SK-N-SH treated with all-trans-retinoic acid at 6 μM for 48 hours (cell line): ENCODE data around the gene ZNF844.

Experiments used
- ATAC-seq: fragments of 200-7000 bp; cut with Tn5 transposase; 3 replicates; pipeline ENCODE4 v1.9.1; 2020; ENCODE audit warnings: mild to moderate bottlenecking, moderate library complexity
- ARNTL ChIP-seq: fragments of 450-650 bp; formaldehyde crosslinking; IDR thresholded peaks from 2 replicates; pipeline ENCODE4 v1.5.0; 2020; ENCODE audit warnings: low read depth, mild to moderate bottlenecking, moderate library complexity, borderline replicate concordance
- BACH2 ChIP-seq: fragments of 250-450 bp; sonication (Bioruptor Pico); IDR thresholded peaks from 2 replicates; pipeline ENCODE4 v1.9.0; 2021; ENCODE audit warnings: mild to moderate bottlenecking, borderline replicate concordance
- CREB5 ChIP-seq: fragments of 250-450 bp; sonication (Bioruptor Pico); IDR thresholded peaks from 2 replicates; pipeline ENCODE4 v1.5.1; 2020; ENCODE audit warnings: low read depth, mild to moderate bottlenecking, moderate library complexity
- CSDC2 ChIP-seq: fragments of 250-450 bp; sonication (Bioruptor Pico); IDR thresholded peaks from 2 replicates; pipeline ENCODE4 v1.5.0; 2020; ENCODE audit warnings: mild to moderate bottlenecking, moderate library complexity
- ESRRG ChIP-seq: fragments of 250-450 bp; sonication (Bioruptor Pico); IDR thresholded peaks from 2 replicates; pipeline ENCODE4 v1.6.1; 2021; ENCODE audit warnings: mild to moderate bottlenecking
- GLIS3 ChIP-seq: fragments of 250-450 bp; sonication (Bioruptor Pico); IDR thresholded peaks from 2 replicates; pipeline ENCODE4 v1.5.0; 2020; ENCODE audit warnings: mild to moderate bottlenecking, moderate library complexity
- ISL1 ChIP-seq: fragments of 250-450 bp; sonication (Bioruptor Pico); IDR thresholded peaks from 2 replicates; pipeline ENCODE4 v2.1.2; 2022; ENCODE audit warnings: mild to moderate bottlenecking, moderate library complexity
- OSR1 ChIP-seq: fragments of 250-450 bp; sonication (Bioruptor Pico); IDR thresholded peaks from 2 replicates; pipeline ENCODE4 v1.8.0; 2022; ENCODE audit warnings: moderate library complexity, mild to moderate bottlenecking, inconsistent platforms
- POU6F1 ChIP-seq: fragments of 250-450 bp; sonication (Bioruptor Pico); IDR thresholded peaks from 2 replicates; pipeline ENCODE4 v1.8.0; 2021; ENCODE audit warnings: low read depth, mild to moderate bottlenecking, moderate library complexity, borderline replicate concordance
- RARB ChIP-seq: fragments of 250-450 bp; sonication (Bioruptor Pico); IDR thresholded peaks from 2 replicates; pipeline ENCODE4 v1.8.0; 2021; ENCODE audit warnings: mild to moderate bottlenecking, moderate library complexity
- SNAI2 ChIP-seq: fragments of 250-450 bp; sonication (Bioruptor Pico); IDR thresholded peaks from 2 replicates; pipeline ENCODE4 v1.5.0; 2020; ENCODE audit warnings: mild to moderate bottlenecking, moderate library complexity
- TCF4 ChIP-seq: fragments of 250-450 bp; sonication (Bioruptor Pico); IDR thresholded peaks from 2 replicates; pipeline ENCODE4 v1.8.0; 2021; ENCODE audit warnings: mild to moderate bottlenecking, moderate library complexity, borderline replicate concordance
- TOX ChIP-seq: fragments of 250-450 bp; sonication (Bioruptor Pico); IDR thresholded peaks from 2 replicates; pipeline ENCODE4 v1.8.0; 2021; ENCODE audit warnings: mild to moderate bottlenecking, moderate library complexity, borderline replicate concordance
- ZC3H10 ChIP-seq: fragments of 250-450 bp; sonication (Bioruptor Pico); IDR thresholded peaks from 2 replicates; pipeline ENCODE4 v1.5.1; 2021; ENCODE audit warnings: mild to moderate bottlenecking, moderate library complexity
- ZFP3 ChIP-seq: fragments of 250-450 bp; sonication (Bioruptor Pico); IDR thresholded peaks from 2 replicates; pipeline ENCODE4 v1.5.0; 2020; ENCODE audit warnings: mild to moderate bottlenecking, moderate library complexity
- ZFP30 ChIP-seq: fragments of 450-650 bp; formaldehyde crosslinking; IDR thresholded peaks from 2 replicates; pipeline ENCODE4 v1.5.0; 2022; ENCODE audit warnings: mild to moderate bottlenecking, moderate library complexity
- ZNF565 ChIP-seq: fragments of 450-650 bp; formaldehyde crosslinking; conservative IDR thresholded peaks from 2 replicates; pipeline ENCODE4 v1.5.0; 2020; ENCODE audit warnings: low read depth, mild to moderate bottlenecking, moderate library complexity
- ZNF70 ChIP-seq: fragments of 450-650 bp; formaldehyde crosslinking; IDR thresholded peaks from 2 replicates; pipeline ENCODE4 v1.5.0; 2020; ENCODE audit warnings: mild to moderate bottlenecking, moderate library complexity
- ZNF8 ChIP-seq: fragments of 450-650 bp; formaldehyde crosslinking; IDR thresholded peaks from 2 replicates; pipeline ENCODE4 v1.5.0; 2020; ENCODE audit warnings: mild to moderate bottlenecking, moderate library complexity
- TF ChIP-seq, protein P1 (sequence below): fragments of 250-450 bp; sonication (Bioruptor Pico); IDR thresholded peaks from 2 replicates; pipeline ENCODE4 v1.5.1; 2021; ENCODE audit warnings: mild to moderate bottlenecking, moderate library complexity
- TF ChIP-seq, protein P2 (sequence below): fragments of 250-450 bp; sonication (Bioruptor Pico); IDR thresholded peaks from 2 replicates; pipeline ENCODE4 v1.8.0; 2020; ENCODE audit warnings: mild to moderate bottlenecking, moderate library complexity, borderline replicate concordance

Gene ZNF844

GRCh38 chr19:12085074-12085818, 20.7 kb downstream of the ZNF844 start:
- TF ChIP-seq POU6F1, result no peak
- TF ChIP-seq ZC3H10 (CRISPR knock-in tag), result no peak
- TF ChIP-seq CREB5 (CRISPR knock-in tag), result no peak
- no peak for TF ChIP-seq ARNTL (CRISPR knock-in tag)
- TF ChIP-seq ISL1 (CRISPR knock-in tag), result no peak
- TF ChIP-seq ESRRG (CRISPR knock-in tag), result no peak
- TF ChIP-seq BACH2, result no peak
- TF ChIP-seq SNAI2 (CRISPR knock-in tag), result no peak
- TF ChIP-seq, protein P1, sequence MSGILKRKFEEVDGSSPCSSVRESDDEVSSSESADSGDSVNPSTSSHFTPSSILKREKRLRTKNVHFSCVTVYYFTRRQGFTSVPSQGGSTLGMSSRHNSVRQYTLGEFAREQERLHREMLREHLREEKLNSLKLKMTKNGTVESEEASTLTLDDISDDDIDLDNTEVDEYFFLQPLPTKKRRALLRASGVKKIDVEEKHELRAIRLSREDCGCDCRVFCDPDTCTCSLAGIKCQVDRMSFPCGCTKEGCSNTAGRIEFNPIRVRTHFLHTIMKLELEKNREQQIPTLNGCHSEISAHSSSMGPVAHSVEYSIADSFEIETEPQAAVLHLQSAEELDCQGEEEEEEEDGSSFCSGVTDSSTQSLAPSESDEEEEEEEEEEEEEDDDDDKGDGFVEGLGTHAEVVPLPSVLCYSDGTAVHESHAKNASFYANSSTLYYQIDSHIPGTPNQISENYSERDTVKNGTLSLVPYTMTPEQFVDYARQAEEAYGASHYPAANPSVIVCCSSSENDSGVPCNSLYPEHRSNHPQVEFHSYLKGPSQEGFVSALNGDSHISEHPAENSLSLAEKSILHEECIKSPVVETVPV, result no peak
- no peak for TF ChIP-seq OSR1 (CRISPR knock-in tag)
- TF ChIP-seq, protein P2, sequence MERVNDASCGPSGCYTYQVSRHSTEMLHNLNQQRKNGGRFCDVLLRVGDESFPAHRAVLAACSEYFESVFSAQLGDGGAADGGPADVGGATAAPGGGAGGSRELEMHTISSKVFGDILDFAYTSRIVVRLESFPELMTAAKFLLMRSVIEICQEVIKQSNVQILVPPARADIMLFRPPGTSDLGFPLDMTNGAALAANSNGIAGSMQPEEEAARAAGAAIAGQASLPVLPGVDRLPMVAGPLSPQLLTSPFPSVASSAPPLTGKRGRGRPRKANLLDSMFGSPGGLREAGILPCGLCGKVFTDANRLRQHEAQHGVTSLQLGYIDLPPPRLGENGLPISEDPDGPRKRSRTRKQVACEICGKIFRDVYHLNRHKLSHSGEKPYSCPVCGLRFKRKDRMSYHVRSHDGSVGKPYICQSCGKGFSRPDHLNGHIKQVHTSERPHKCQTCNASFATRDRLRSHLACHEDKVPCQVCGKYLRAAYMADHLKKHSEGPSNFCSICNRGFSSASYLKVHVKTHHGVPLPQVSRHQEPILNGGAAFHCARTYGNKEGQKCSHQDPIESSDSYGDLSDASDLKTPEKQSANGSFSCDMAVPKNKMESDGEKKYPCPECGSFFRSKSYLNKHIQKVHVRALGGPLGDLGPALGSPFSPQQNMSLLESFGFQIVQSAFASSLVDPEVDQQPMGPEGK (CRISPR knock-in tag), result no peak
- TF ChIP-seq ZFP3, result no peak
- no peak for TF ChIP-seq ZNF8
- no peak for TF ChIP-seq ZNF565
- TF ChIP-seq TCF4 (CRISPR knock-in tag), result no peak
- no peak for TF ChIP-seq TOX (CRISPR knock-in tag)
- TF ChIP-seq ZNF70 (CRISPR knock-in tag), result no peak
- no peak for TF ChIP-seq RARB (CRISPR knock-in tag)
- TF ChIP-seq GLIS3, result no peak
- TF ChIP-seq ZFP30 (CRISPR knock-in tag), result no peak
- ATAC-seq, result no peak

DNA sequence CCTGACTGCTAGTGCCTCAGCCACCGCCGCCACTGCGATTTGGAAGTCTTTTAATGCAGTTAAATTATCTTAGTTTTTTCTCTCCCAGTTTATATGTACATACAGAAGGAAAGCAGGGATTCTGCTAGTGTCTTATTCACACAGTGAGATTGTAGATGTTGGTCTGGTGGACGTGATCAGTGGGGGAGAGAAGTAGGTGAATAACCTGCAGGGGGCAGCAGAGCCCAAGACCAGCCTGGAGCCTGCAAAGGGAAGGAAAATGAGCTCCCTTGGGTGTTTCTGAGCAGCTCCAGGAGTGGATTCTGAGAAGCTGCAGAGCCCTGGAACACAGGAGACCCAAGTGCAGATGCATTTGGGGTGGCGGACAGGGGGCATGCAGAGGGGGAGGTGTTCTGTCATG, 26.3 kb downstream of the ZNF844 start:
- TF ChIP-seq TOX (CRISPR knock-in tag) (no peak), CSDC2 (no peak), ESRRG (CRISPR knock-in tag) (no peak), ZNF565 (no peak), ZFP3 (no peak), ZFP30 (CRISPR knock-in tag) (no peak), ZNF70 (CRISPR knock-in tag) (no peak), RARB (CRISPR knock-in tag) (no peak), ZNF8 (no peak)
- ATAC-seq, result no peak

DNA sequence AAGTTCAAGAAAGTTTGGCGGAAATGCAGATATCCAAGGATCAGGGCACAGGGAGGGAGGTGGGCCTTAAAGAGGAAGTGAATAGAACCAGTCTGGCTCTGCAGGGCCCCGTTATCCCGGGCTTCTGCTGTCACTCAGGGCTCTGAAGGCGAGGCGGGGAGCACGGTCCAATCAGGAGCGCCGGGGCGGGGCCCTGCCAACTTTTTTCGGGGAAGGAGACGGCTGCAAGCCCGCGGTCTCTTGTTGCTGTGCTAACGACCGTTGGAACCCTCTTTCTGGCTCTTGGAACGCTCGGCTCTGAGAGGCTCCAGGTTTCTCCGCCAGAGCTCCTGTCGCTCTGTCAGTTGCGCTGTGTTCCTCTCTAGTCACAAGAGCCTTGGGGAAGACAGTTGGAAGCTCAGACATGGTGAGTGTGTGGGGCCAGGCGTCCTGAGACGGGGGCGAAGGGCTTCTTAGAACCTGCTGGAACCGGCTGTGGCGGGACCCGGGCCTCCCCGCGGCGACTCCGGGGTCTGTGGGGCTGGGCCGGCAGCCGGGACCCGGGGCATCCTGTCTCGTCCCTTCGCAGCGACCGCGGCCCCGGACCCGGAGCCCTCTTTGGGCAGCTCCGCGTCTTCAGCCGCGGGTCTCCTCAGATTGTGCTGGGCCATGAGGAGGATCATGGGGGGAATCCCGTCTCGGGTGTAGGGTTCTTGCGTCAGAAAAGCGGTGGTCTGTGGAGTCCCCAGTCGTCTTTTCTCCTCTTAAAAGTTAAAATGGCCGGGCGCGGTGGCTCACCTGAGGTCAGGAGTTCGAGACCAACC, 27.7 kb downstream of the ZNF844 start:
- no peak for TF ChIP-seq ARNTL (CRISPR knock-in tag)
- TF ChIP-seq ZC3H10 (CRISPR knock-in tag), result no peak
- no peak for TF ChIP-seq BACH2
- ATAC-seq, result no peak

GRCh38 chr19:12092956-12093355, 28.4 kb downstream of the ZNF844 start:
- ATAC-seq, result no peak

More at GRCh38 chr19:12092956-12093355, 28.4 kb downstream of the ZNF844 start:
- no peak for TF ChIP-seq BACH2
- TF ChIP-seq ZFP3, result no peak
- TF ChIP-seq, protein P2 (CRISPR knock-in tag), result no peak
- TF ChIP-seq OSR1 (CRISPR knock-in tag), result no peak
- TF ChIP-seq CSDC2, result no peak
- TF ChIP-seq RARB (CRISPR knock-in tag), result no peak
- no peak for TF ChIP-seq ISL1 (CRISPR knock-in tag)
- TF ChIP-seq SNAI2 (CRISPR knock-in tag), result no peak
- no peak for TF ChIP-seq ZC3H10 (CRISPR knock-in tag)
- no peak for TF ChIP-seq TCF4 (CRISPR knock-in tag)
- TF ChIP-seq ZFP30 (CRISPR knock-in tag), result no peak
- TF ChIP-seq, all 23 proteins: peak for 0
